Right atrium auricular region (tissue), 2 donors: Measurements from ENCODE around the gene SLC6A11. TPM values are rescaled to one million over a fixed set of nuclear protein-coding genes. Genes with fewer than 3 reads are reported as not detected.

Experiments
- DNase-seq: peaks from one replicate; pipeline ENCODE4 v3.0.0-alpha.2; 2019; ENCODE audit warnings: low spot score
- H3K27ac ChIP-seq, 2 donors: fragments of 200-600 bp; sonication (generic); 1 replicate in 1 of 2; 2 replicates in 1 of 2; pipeline ENCODE4 v1.5.1; 2016 to 2019
- H3K27me3 ChIP-seq, 2 donors: fragments of 200-600 bp; sonication (generic); one replicate each; pipeline versions ENCODE4 v1.5.1 to v1.6.0; 2017 to 2019
- H3K36me3 ChIP-seq: fragments of 200-600 bp; sonication (generic); one replicate; pipeline ENCODE4 v1.5.1; 2016
- H3K4me1 ChIP-seq, 2 donors: fragments of 200-600 bp; sonication (generic); one replicate each; pipeline versions ENCODE4 v1.5.1 to v1.6.0; 2017 to 2019
- H3K4me3 ChIP-seq, 2 donors: fragments of 200-600 bp; sonication (generic); 1 replicate in 1 of 2; 2 replicates in 1 of 2; pipeline ENCODE4 v1.5.1; 2017 to 2019; ENCODE audit warnings: mild to moderate bottlenecking in 1 of 2, moderate library complexity in 1 of 2
- H3K9me3 ChIP-seq, 2 donors: fragments of 200-600 bp; sonication (generic); one replicate each; pipeline ENCODE4 v1.5.1; 2019
- CTCF ChIP-seq, 2 donors: fragments of 200-600 bp; sonication (generic); IDR thresholded peaks; one replicate each; pipeline ENCODE4 v1.5.1; 2019; ENCODE audit warnings: antibody characterized with exemption in 2 of 2
- total RNA-seq, 2 donors: library from RNA; depleted of rRNA; stranded (reverse); fragments of >200 nt; gene quantifications; one replicate each; pipeline ENCODE4 v1.1.0, GENCODE V29; 2016

Gene SLC6A11
- total RNA-seq, 2 donors from 2014 or later: not detected

- H3K27ac ChIP-seq: no peak overlapping the region
- H3K4me3 ChIP-seq: no peak overlapping the region
- H3K27me3 ChIP-seq: no peaks in the 10 kb centered on the region
- no peak for TF ChIP-seq CTCF (IDR thresholded peaks at IDR 0.05)
- no peaks in the 10 kb centered on the region for H3K36me3 ChIP-seq
- DNase-seq: peak; percentile 26
- no peaks in the 10 kb centered on the region for H3K4me1 ChIP-seq
- peaks cover 0 to 7% of the 10 kb centered on the region in 2 donors for H3K9me3 ChIP-seq
These were observed 38.4 kb upstream of the SLC6A11 start for GRCh38 chr3:10777627-10778026.

DNA sequence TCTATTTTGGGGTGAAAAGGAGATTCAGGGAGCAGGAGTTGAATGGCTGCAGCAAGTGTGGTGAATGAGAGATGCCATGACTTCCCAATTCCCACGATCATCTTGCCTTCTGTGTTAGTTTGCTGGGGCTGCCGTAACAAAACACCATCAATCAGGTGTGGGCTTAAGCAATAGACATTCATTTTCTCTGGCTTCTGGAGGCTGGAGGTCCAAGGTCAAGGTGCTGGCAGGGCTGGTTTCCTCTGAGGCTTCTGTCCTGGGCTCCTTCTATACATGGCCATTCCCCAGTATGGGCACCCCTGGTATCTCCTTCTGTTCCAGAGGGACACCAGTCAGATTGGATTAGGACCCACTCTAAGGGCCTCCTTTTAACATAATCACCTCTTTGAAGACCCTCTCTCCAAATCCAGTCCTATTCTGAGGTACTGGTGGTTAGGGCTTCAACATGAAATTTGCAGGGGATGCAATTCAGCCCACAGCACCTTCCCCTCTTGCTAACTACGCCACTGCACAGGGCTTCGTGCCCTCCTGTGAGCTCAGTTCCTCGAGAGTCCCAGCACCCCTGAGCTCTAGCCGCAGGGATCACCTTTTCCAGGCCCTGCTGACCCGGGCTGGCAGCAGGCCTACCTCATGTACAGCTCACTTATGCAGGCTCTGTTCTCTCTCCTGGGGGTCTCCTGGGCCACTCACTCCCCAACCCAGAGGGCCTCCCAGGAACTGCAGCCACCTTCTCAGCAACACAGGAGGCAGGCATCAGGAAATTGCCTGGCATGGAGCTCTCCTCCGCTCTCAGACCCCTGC, 37.3 kb upstream of the SLC6A11 start:
- Histone ChIP-seq H3K27me3 (no peaks in the 10 kb centered on the region), H3K27ac (no peak overlapping the region), H3K4me1 (no peaks in the 10 kb centered on the region), H3K9me3 (peaks cover 0 to under 1% of the 10 kb centered on the region in 2 donors), H3K4me3 (no peak overlapping the region), H3K36me3 (no peaks in the 10 kb centered on the region)
- no peak for TF ChIP-seq CTCF (IDR thresholded peaks at IDR 0.05)
- peak; percentile 40 for DNase-seq

GRCh38 chr3:10779293-10779805, 36.7 kb upstream of the SLC6A11 start:
- TF ChIP-seq CTCF (IDR thresholded peaks at IDR 0.05): no peak
- DNase-seq: peak; percentile 43
- Histone ChIP-seq H3K36me3 (no peaks in the 10 kb centered on the region), H3K27ac (no peak overlapping the region), H3K27me3 (no peaks in the 10 kb centered on the region), H3K4me3 (no peak overlapping the region), H3K9me3 (no peaks in the 10 kb centered on the region), H3K4me1 (no peaks in the 10 kb centered on the region)

- Histone ChIP-seq H3K36me3 (no peaks in the 10 kb centered on the region), H3K27ac (no peak overlapping the region), H3K27me3 (no peaks in the 10 kb centered on the region), H3K4me3 (no peak overlapping the region), H3K4me1 (no peaks in the 10 kb centered on the region), H3K9me3 (no peaks in the 10 kb centered on the region)
- peak; percentile 47 for DNase-seq
- no peak for TF ChIP-seq CTCF (IDR thresholded peaks at IDR 0.05)
These were observed 35.8 kb upstream of the SLC6A11 start for GRCh38 chr3:10780243-10780642.

GRCh38 chr3:10780922-10781321, 35.1 kb upstream of the SLC6A11 start:
- no peak for TF ChIP-seq CTCF (IDR thresholded peaks at IDR 0.05)
- no peaks in the 10 kb centered on the region for H3K27me3 ChIP-seq
- H3K4me3 ChIP-seq: no peak overlapping the region
- no peaks in the 10 kb centered on the region for H3K9me3 ChIP-seq
- DNase-seq: peak; percentile 34
- H3K4me1 ChIP-seq: no peaks in the 10 kb centered on the region
- H3K27ac ChIP-seq: no peak overlapping the region
- H3K36me3 ChIP-seq: no peaks in the 10 kb centered on the region
